PFSK-1 (cell line): ENCODE measurements around the gene TCP11.

Experiments used
- POLR2AphosphoS5 ChIP-seq: IDR thresholded peaks from 2 replicates; pipeline ENCODE4 v1.6.1; 2012; ENCODE audit warnings: low read depth, mild to moderate bottlenecking, control low read depth, low read length, moderate library complexity
- SIN3A ChIP-seq: IDR thresholded peaks from 2 replicates; pipeline ENCODE4 v1.6.1; 2012; ENCODE audit warnings: mild to moderate bottlenecking, low read length, moderate library complexity, borderline replicate concordance; ENCODE audit not compliant: insufficient read depth
- TF ChIP-seq, protein P1 (sequence below), 2 experiments: IDR thresholded peaks; 2 replicates each; pipeline versions ENCODE4 v1.6.1 to v1.8.0; 2011 to 2012; ENCODE audit warnings: low read depth in 2 of 2, low read length in 2 of 2, control low read depth in 1 of 2, inconsistent platforms in 1 of 2, mild to moderate bottlenecking in 1 of 2, moderate library complexity in 1 of 2; ENCODE audit not compliant: insufficient read depth in 1 of 2

- no peak for TF ChIP-seq POLR2AphosphoS5
- TF ChIP-seq, protein P1, sequence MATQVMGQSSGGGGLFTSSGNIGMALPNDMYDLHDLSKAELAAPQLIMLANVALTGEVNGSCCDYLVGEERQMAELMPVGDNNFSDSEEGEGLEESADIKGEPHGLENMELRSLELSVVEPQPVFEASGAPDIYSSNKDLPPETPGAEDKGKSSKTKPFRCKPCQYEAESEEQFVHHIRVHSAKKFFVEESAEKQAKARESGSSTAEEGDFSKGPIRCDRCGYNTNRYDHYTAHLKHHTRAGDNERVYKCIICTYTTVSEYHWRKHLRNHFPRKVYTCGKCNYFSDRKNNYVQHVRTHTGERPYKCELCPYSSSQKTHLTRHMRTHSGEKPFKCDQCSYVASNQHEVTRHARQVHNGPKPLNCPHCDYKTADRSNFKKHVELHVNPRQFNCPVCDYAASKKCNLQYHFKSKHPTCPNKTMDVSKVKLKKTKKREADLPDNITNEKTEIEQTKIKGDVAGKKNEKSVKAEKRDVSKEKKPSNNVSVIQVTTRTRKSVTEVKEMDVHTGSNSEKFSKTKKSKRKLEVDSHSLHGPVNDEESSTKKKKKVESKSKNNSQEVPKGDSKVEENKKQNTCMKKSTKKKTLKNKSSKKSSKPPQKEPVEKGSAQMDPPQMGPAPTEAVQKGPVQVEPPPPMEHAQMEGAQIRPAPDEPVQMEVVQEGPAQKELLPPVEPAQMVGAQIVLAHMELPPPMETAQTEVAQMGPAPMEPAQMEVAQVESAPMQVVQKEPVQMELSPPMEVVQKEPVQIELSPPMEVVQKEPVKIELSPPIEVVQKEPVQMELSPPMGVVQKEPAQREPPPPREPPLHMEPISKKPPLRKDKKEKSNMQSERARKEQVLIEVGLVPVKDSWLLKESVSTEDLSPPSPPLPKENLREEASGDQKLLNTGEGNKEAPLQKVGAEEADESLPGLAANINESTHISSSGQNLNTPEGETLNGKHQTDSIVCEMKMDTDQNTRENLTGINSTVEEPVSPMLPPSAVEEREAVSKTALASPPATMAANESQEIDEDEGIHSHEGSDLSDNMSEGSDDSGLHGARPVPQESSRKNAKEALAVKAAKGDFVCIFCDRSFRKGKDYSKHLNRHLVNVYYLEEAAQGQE (IDR thresholded peaks at IDR 0.05; ENCODE audit: insufficient read depth in 1 of 2, low read depth in 2 of 2, low read length in 2 of 2), result no peak
- TF ChIP-seq SIN3A, result no peak
Measured at GRCh38 chr6:35154262-35154661, 13.1 kb upstream of the TCP11 start.
